CD4-positive, alpha-beta T cell treated with Interleukin-6 at 100 ng/mL for 8 hours (primary cell): ENCODE measurements around the gene FBXO3.

Experiments
- DNase-seq: peaks from one replicate; pipeline ENCODE4 v3.0.0-alpha.2; 2020; ENCODE audit warnings: mixed read lengths, low spot score

The FBXO3 gene

DNA sequence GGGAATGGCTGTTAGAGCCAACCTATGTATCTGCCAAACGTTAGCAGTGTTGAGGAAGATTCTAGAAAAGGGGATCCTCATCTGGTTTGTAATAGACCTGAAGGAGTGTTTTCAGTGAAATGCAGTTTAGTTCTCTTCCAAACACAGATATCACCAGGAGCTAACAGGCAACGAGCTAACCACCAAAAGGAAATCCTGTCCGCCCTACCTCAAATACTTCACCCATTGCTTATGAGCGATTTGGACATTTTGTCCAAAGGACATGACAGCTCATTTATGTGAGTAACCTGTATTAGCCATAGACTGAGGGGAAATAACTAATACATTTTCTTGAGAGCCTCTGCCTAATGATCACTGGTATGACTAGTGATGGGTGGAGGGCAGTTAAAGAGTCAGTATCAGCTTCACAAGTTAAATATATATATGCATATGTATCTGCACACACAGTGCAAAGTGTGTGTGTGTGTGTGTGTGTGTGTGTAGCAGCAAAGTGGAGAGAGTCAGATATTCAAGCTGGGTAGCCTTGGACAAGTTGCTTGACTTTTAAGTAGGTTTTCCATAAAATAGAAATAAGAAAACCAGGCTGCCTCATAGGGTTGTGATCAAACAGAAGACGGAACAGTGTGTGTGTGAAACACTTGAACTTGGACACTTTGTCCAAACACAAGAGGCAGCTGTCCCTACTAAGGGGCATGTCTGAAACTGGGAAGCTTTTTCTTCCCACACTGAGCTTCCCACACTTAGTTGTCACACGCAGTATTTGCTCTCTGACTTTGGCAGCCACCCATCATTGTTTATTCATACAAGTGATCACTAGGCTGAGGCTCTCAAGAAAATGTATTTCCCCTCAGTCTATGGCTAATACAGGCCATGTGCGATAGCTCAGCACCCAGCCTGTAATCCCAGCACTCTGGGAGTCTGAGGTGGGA, 72.8 kb downstream of the FBXO3 start:
- DNase-seq = no peak

DNA sequence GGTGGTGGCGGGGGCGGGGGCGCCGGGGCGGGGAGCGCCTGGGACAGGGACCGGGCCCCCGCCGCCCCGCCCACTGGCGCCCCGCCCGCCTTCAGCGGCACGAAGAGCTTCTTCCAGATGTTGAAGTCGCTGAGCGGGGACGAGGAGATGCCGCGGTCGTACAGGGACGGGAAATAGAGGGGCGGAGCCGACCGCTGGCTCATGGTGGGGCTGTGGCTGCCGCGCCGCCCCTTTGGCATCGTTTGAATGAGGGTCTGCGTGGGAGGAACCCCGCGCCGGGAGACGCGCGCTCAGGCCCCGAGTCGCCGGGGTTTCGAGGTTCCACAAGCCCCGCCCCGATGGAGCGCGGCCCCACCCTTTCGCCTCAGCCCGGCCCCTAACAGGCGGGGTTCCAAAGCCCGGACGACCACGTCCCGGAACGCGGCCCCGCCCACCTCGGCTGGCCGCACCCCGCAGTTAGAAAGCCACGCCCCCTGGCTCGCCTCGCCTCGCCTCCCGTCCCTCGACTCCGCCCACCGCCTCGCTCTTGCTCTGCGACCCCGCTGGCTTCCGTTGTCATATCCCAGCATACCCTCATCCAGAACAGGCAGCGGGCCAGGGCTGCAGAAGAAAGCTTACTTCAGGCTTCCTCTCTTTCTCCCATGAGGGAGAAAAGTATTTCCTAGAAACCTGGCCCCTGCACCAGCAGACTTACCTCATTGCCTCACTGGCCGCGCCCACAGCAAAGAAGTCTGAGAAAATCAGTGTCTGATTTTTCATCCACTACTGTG, 73.6 kb downstream of the FBXO3 start, which contains the start of gene C11orf91:
TSS of gene C11orf91 (minus strand) at position 325 of the 770 bp plus-strand sequence. CDS start at position 239, 86 bp downstream.
- DNase-seq = peak; percentile 95

DNA sequence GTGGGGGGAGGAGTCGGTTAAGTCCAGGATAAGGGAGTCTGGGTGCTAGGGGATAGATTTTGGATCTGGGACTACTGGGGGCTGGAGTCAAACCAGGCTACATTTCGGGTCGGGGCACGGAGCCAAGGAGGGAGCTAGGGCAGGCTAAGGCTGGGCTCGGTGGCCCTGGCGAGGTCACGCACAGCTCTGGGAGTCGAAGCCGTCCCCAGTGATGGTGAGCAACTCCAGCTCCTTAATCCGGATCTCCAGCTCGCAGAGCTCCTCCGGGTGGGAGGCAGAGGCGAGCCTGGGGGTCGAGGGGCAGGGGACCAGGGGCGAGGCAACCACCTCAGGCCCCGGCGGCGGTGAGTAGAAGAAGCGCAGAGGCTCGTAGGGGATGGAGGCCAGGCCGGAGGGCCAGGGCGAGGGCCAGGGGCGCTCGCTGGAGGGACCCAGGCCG, 74.2 kb downstream of the FBXO3 start:
- DNase-seq = no peak

DNA sequence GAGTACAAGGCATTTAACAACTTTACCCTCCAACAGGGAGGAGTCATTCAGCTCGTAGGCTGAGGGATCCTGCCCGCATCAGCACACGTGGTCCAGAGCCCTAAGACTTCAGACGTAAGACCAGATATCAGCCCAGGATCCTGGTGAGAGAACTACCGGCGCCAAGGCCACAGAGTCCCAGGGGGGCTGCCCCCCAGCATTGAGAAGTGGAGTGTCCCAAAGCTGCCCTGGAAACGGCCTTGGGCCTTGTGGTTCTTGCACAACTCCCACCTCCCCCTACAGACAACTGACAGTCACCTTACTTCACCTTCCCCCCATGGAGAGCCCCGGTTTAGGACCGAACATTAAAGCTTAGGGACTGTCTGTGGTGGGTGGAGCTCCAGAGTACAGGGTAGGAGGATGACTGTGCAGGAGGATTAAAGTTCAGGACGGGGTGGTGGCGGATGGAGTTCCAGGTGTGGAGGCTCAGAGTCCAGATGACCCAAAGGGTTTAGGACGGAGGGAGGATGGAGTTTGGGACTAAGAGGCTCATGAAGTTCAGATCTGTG, 74.7 kb downstream of the FBXO3 start:
- no peak for DNase-seq

- no peak for DNase-seq
These were observed 75.4 kb downstream of the FBXO3 start for GRCh38 chr11:33698921-33699320.

DNA sequence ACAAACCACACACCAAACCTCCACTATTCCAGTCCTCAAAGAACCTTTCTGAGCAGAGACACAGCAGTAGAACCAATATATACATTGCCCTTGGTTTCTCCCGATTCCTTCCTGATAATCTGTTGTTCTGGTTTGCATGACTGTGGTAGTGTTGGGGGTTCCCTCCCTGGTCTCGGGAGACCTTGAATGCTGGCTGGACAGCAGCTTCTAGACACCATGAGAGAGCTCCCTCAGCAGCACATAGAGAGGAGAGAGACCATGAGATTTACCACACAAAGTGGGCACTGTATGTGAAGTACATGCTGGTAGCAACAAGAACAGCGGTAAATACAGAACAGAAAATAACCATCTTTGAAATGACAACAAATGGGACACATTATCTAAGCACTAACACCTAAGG, 76.3 kb downstream of the FBXO3 start:
- DNase-seq = no peak

DNA sequence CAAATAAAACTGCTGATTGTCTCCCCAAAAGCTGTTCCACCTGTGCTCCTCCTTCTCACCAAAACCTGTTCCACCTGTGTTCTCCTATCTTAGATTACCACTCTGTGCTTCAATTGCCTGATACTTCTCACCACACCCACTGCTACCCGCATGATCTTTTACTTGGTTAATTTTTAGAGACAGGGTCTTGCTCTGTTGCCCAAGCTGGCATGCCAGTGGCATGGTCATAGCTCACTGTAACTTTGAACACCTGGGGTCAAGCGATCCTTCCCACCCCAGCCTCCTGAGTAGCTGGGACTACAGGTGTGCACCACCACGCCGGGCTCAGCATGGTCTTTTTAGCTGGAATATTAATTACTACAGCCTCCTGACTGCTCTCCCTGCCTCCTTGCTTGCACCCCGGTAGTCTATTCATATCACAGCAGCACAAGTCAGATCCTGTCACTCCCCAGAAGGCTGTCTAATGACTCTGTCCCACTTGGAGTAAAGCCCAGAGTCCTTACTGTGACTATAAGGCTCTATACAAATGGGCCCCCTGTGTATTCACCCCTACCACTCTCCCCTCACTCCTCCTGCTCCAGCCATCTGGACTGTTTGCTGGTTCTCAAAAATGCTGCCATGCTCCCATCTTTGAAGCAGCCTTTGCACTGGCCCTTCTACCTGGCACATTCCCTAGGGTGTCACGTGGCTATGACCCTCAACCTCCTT, 77.2 kb downstream of the FBXO3 start:
- DNase-seq = no peak

GRCh38 chr11:33696411-33696810, 77.9 kb downstream of the FBXO3 start:
- no peak for DNase-seq

DNA sequence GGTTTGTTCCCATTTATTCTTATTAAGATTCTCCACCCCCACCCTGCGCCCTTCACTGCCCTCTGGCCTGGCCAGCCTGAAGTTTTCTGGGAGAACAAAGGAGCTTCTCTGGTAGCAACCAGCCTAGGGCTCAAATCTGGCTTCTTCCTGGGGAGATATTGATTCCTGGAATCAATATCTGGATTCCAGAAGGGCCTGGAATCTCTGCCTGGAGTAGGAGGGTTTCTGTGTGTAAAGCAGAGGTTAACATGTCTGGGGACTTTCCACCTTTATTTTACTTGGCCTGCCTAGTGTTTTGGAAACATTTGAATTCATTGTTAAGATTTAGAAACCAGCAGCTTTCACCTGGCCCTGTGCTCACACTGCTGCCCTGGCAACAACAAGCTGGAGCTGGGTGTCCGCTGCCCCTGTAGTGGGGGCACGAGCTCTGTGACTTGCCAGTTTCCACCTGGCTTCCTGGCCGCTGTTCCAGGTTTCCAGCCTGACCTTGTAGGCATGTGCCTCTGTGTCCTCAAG, 79.2 kb downstream of the FBXO3 start:
- DNase-seq = no peak

DNA sequence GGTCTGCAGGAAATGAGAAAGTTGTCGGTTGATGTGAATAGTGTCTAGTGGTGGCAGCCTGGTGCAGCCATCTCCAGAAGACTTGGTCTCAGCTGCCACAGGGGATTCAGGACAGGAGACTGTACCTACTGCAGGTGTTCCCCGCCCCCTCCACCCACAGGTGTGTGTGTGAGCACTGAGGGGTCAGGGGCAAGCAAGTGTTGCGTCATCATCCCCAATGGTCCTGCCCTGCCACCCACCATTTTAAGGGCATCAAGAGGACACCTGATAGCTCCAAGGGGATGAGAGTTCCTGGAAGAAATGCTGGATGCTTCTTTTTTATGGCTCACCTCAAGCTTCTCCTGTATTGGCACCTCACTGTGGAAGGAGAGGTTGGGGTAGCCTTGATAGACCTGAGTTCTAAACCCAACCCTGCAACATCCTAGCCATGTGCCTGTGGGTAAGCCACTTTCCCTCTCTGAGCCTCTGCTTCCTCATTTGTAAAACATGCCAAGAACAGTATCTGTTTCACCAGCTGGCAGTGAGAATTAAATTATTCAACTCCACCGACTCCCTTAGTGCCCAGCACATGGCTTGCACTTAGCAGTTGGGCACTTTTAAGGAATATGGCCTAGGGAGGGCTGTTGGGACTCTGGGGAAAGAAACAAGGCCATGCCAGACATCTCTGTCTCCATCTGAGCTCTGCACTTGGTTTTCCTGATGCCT, 79.8 kb downstream of the FBXO3 start:
- no peak for DNase-seq

- no peak for DNase-seq
These were observed 81.8 kb downstream of the FBXO3 start for GRCh38 chr11:33692541-33692940.

DNA sequence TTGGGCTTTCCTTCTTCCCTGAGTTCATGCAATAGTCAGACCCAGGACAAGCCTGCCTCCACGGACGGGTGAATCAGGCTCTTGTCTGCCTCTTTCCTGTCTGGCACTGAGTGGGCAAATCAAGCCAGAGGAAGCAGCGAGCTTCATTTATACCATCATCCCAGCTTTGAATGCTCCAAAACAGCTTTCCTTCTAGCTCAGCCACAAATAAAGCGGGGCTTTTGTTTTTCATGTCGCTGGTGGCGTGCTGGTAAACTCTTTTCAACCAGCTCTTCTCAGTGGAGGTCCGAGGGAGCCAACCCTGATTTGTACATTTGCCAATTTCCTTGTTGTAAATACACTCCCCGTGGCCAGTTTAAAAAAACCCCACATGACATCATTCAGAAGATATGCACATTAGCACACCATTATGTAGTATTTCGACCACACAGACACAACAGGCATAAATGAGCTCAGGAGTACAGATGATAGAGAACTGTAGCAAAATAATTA, 82.3 kb downstream of the FBXO3 start:
- no peak for DNase-seq

DNA sequence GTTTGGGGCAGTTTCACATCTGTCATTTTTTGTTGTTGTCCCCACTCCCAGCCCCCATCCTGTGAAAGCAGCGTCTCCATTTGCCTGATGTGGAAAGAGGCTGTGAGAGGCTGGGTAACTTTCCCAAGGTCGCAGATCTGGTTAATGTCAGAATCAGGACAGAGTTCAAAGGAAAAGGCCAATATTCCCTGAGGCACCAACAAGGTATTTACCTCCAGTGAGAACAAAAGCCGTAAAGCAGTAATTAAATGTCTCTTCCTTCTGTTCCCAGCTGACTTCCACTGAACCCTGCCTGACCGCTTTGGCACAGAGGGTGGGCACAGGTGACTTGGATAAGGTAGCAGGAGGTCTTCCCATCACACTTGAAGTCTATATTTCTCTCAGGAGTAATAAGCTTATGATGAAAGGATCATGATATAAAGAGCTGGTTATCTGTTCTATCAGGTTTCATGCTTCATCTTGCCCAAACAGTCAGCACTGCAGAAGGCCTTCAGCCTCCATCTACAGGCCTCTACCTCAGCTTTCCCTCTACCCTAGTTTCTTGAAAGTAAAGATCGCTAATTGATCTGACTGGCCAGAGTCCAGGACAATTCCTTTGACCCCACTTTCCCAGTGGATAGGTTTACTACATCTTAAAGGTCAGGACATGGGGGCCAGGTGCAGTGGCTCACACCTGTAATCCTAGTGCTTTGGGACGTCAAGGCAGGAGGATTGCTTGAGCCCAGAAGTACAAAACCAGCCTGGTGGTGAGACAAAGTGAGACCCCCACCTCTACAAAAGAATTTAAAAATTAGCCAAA, 83.1 kb downstream of the FBXO3 start:
- no peak for DNase-seq
